CD14-positive monocyte (primary cell): ENCODE results near the gene RCAN2. TPM values are rescaled to one million over a fixed set of nuclear protein-coding genes. Genes with fewer than 3 reads are reported as not detected.

Experiments used
- DNase-seq, 3 donors: peaks; one replicate each; pipeline ENCODE4 v3.0.0-alpha.2; 2011 to 2022
- H2AFZ ChIP-seq: 2 replicates; pipeline ENCODE4 v1.6.0; 2012; ENCODE audit warnings: mild to moderate bottlenecking, low read depth, low read length, inconsistent platforms; ENCODE audit not compliant: insufficient read depth, poor library complexity, severe bottlenecking
- H3K27ac ChIP-seq, 2 donors: 1 replicate in 1 of 2; 2 replicates in 1 of 2; pipeline ENCODE4 v1.5.1; 2012 to 2013; ENCODE audit warnings: low read length in 2 of 2, control low read depth in 1 of 2, inconsistent platforms in 1 of 2, low read depth in 1 of 2, mild to moderate bottlenecking in 1 of 2
- H3K27me3 ChIP-seq, 2 donors: one replicate each; pipeline versions ENCODE4 v1.6.0 to v1.6.1; 2011 to 2013; ENCODE audit warnings: low read length in 2 of 2; ENCODE audit not compliant: control insufficient read depth in 2 of 2, insufficient read depth in 2 of 2
- H3K36me3 ChIP-seq, 2 donors: replicated peaks in 1 of 2; 1 replicate in 1 of 2; 2 replicates in 1 of 2; pipeline versions ENCODE4 v1.5.1 to v1.6.1; 2012 to 2013; ENCODE audit warnings: low read length in 2 of 2, control low read depth in 1 of 2, inconsistent platforms in 1 of 2, mild to moderate bottlenecking in 1 of 2; ENCODE audit not compliant: insufficient read depth in 2 of 2, control insufficient read depth in 1 of 2
- H3K4me1 ChIP-seq, 2 donors: 1 replicate in 1 of 2; 2 replicates in 1 of 2; pipeline versions ENCODE4 v1.5.1 to v1.6.1; 2012 to 2013; ENCODE audit warnings: low read length in 2 of 2, control low read depth in 1 of 2, inconsistent platforms in 1 of 2, mild to moderate bottlenecking in 1 of 2, moderate library complexity in 1 of 2; ENCODE audit not compliant: insufficient read depth in 2 of 2, control insufficient read depth in 1 of 2
- H3K4me2 ChIP-seq: replicated peaks from 2 replicates; pipeline ENCODE3; 2012; ENCODE audit warnings: low read length, moderate library complexity, mild to moderate bottlenecking; ENCODE audit not compliant: poor library complexity, severe bottlenecking; ENCODE audit errors: extremely low read depth
- H3K4me3 ChIP-seq, 3 experiments: fragments of 200-600 bp in 1 of 3; sonication (generic) in 1 of 3; replicated peaks in 1 of 3; 1 replicate in 2 of 3; 2 replicates in 1 of 3; pipeline ENCODE4 v1.5.1; 2011 to 2013; ENCODE audit warnings: low read length in 3 of 3, mild to moderate bottlenecking in 3 of 3, control low read depth in 2 of 3, low read depth in 2 of 3, inconsistent platforms in 1 of 3, moderate library complexity in 1 of 3
- H3K79me2 ChIP-seq: 2 replicates; pipeline ENCODE4 v1.6.0; 2012; ENCODE audit warnings: mild to moderate bottlenecking, control low read depth, inconsistent platforms, low read length, moderate library complexity; ENCODE audit not compliant: insufficient read depth
- H3K9ac ChIP-seq: 2 replicates; pipeline ENCODE4 v1.6.0; 2017; ENCODE audit warnings: low read length, mild to moderate bottlenecking; ENCODE audit not compliant: insufficient read depth, poor library complexity, severe bottlenecking
- H3K9me3 ChIP-seq, 2 donors: replicated peaks in 1 of 2; 1 replicate in 1 of 2; 2 replicates in 1 of 2; pipeline versions ENCODE4 v1.5.1 to v1.6.1; 2012 to 2013; ENCODE audit warnings: low read length in 2 of 2, control low read depth in 1 of 2; ENCODE audit not compliant: control insufficient read depth in 1 of 2, insufficient read depth in 1 of 2
- H4K20me1 ChIP-seq: 2 replicates; pipeline ENCODE4 v1.6.0; 2012; ENCODE audit warnings: mild to moderate bottlenecking, low read length, control low read depth, moderate library complexity; ENCODE audit not compliant: insufficient read depth
- H3K27ac Mint-ChIP-seq, 7 donors: one replicate each; pipeline ENCODE4 v1.8.0; 2020; ENCODE audit warnings: mild to moderate bottlenecking in 7 of 7, mixed read lengths in 7 of 7, moderate library complexity in 6 of 7, inconsistent platforms in 2 of 7
- H3K27me3 Mint-ChIP-seq, 3 donors: one replicate each; pipeline ENCODE4 v1.8.0; 2021 to 2022; ENCODE audit warnings: low read depth in 3 of 3, mild to moderate bottlenecking in 3 of 3, mixed read lengths in 3 of 3, moderate library complexity in 3 of 3, inconsistent platforms in 1 of 3
- H3K36me3 Mint-ChIP-seq, 2 donors: one replicate each; pipeline ENCODE4 v1.8.0; 2020; ENCODE audit warnings: mixed read lengths in 2 of 2, inconsistent platforms in 1 of 2, mild to moderate bottlenecking in 1 of 2
- H3K4me1 Mint-ChIP-seq: one replicate; pipeline ENCODE4 v1.8.0; 2020; ENCODE audit warnings: mild to moderate bottlenecking, mixed read lengths
- H3K4me3 Mint-ChIP-seq, 2 donors: one replicate each; pipeline ENCODE4 v1.8.0; 2020; ENCODE audit warnings: mild to moderate bottlenecking in 2 of 2, mixed read lengths in 2 of 2, moderate library complexity in 1 of 2
- H3K9me3 Mint-ChIP-seq, 7 donors: one replicate each; pipeline ENCODE4 v1.8.0; 2020 to 2022; ENCODE audit warnings: mixed read lengths in 7 of 7, mild to moderate bottlenecking in 6 of 7, moderate library complexity in 6 of 7, inconsistent platforms in 2 of 7
- CTCF ChIP-seq: fragments of 200-600 bp; IDR thresholded peaks from one replicate; pipeline ENCODE4 v1.8.0; 2022; ENCODE audit warnings: antibody characterized with exemption, mild to moderate bottlenecking
- whole genome bisulfite sequencing: methylation state at CpG from one replicate; pipeline ENCODE4 v1.1.5; 2013; ENCODE audit warnings: missing lambda C conversion rate; ENCODE audit not compliant: insufficient coverage; 5-methylcytosine and 5-hydroxymethylcytosine counted together
- intact Hi-C, 2 donors: fragments of 100-400 bp; cut with micrococcal nuclease; formaldehyde crosslinking; loops; one replicate each; pipeline versions ENCODE4 v1.15.0 to v1.15.1; 2023
- polyA plus RNA-seq, 3 donors: library from polyadenylated mRNA; depleted of rRNA in 1 of 3; unstranded in 2 of 3; stranded (reverse) in 1 of 3; fragments of 300-500 nt in 2 of 3; fragments of >200 nt in 1 of 3; fragmentation: Illumina TruSeq in 2 of 3; gene quantifications; 1 replicate in 2 of 3; 2 replicates in 1 of 3; pipeline ENCODE4 v1.2.3, GENCODE V29; 2012 to 2021

The RCAN2 gene
- polyA plus RNA-seq, 3 donors: not detected

GRCh38 chr6:46472243-46472642, 19.0 kb downstream of the RCAN2 start:
- Mint-ChIP-seq H3K27me3 (peaks cover 0 to 6% (median 2%) of the 10 kb centered on the region in 3 donors), H3K4me1 (no peaks in the 10 kb centered on the region), H3K9me3 (peaks cover 0 to 3% (median 3%) of the 10 kb centered on the region in 7 donors), H3K27ac (no peak overlapping the region), H3K4me3 (no peak overlapping the region), H3K36me3 (no peaks in the 10 kb centered on the region)
- DNase-seq: no peak
- Histone ChIP-seq H2AFZ (no peak overlapping the region), H3K4me3 (no peak overlapping the region), H3K9ac (no peak overlapping the region), H3K79me2 (no peaks in the 10 kb centered on the region), H3K4me1 (no peaks in the 10 kb centered on the region), H3K36me3 (no peaks in the 10 kb centered on the region), H3K4me2 (no peak overlapping the region), H3K9me3 (no peaks in the 10 kb centered on the region), H4K20me1 (no peaks in the 10 kb centered on the region), H3K27ac (no peak overlapping the region), H3K27me3 (no peaks in the 10 kb centered on the region)
- intact Hi-C loops: no loop called here
- 90% methylated on average over 2 of the region's 3 CpGs for WGBS
- TF ChIP-seq CTCF: no peak

- Mint-ChIP-seq H3K9me3 (peaks cover 0 to 3% (median 2%) of the 10 kb centered on the region in 7 donors), H3K4me3 (no peak overlapping the region), H3K27me3 (peaks cover 1 to 4% (median 2%) of the 10 kb centered on the region in 3 donors), H3K27ac (peak overlapping the region in 1 of 7 donors; percentile 3), H3K4me1 (no peaks in the 10 kb centered on the region), H3K36me3 (no peaks in the 10 kb centered on the region)
- H2AFZ ChIP-seq: no peak overlapping the region
- no peaks in the 10 kb centered on the region for H3K79me2 ChIP-seq
- no peak overlapping the region for H3K27ac ChIP-seq
- H3K4me1 ChIP-seq: no peaks in the 10 kb centered on the region
- H3K4me2 ChIP-seq: no peak overlapping the region
- 86% methylated on average over 1 of the region's 2 CpGs for WGBS
- no peak for TF ChIP-seq CTCF
- no peak overlapping the region for H3K4me3 ChIP-seq
- intact Hi-C loops: no loop called here
- no peaks in the 10 kb centered on the region for H3K36me3 ChIP-seq
- H3K9ac ChIP-seq: no peak overlapping the region
- no peak for DNase-seq
- no peaks in the 10 kb centered on the region for H3K27me3 ChIP-seq
- no peaks in the 10 kb centered on the region for H4K20me1 ChIP-seq
- no peaks in the 10 kb centered on the region for H3K9me3 ChIP-seq
Measured at GRCh38 chr6:46469021-46469420, 22.2 kb downstream of the RCAN2 start.
